22Rv1 (cell line): ENCODE results near the gene DSG1.

Source experiments
- CTCF ChIP-seq: fragments of 450-650 bp; IDR thresholded peaks from 2 replicates; pipeline ENCODE4 v1.5.1; 2017; ENCODE audit warnings: mild to moderate bottlenecking
- ZFX ChIP-seq: fragments of 450-650 bp; IDR thresholded peaks from 2 replicates; pipeline ENCODE4 v1.6.1; 2017; ENCODE audit warnings: antibody characterized with exemption, borderline replicate concordance

- TF ChIP-seq CTCF (no peak), ZFX (no peak)
Observed at GRCh38 chr18:31303771-31304170, 14.2 kb upstream of the DSG1 start.
